GM21737 (cell line): ENCODE data around the gene RGR.

ENCODE experiments used
- ATAC-seq: cut with Tn5 transposase; IDR thresholded peaks from one replicate; pipeline ENCODE4 v1.9.1; 2021; ENCODE audit warnings: mild to moderate bottlenecking, moderate library complexity; ENCODE audit not compliant: unreplicated experiment

Gene RGR

GRCh38 chr10:84293171-84293570 lies 48.3 kb downstream of the RGR start:
- ATAC-seq = no peak

- ATAC-seq = no peak
Observed at GRCh38 chr10:84293574-84294016, 48.7 kb downstream of the RGR start.

GRCh38 chr10:84294766-84295447 lies 50.1 kb downstream of the RGR start:
- ATAC-seq = no peak

GRCh38 chr10:84296091-84296981 lies 51.5 kb downstream of the RGR start:
- ATAC-seq = no peak

GRCh38 chr10:84298057-84298456 lies 53.2 kb downstream of the RGR start:
- no peak for ATAC-seq

GRCh38 chr10:84302223-84302622 lies 57.4 kb downstream of the RGR start:
- no peak for ATAC-seq

GRCh38 chr10:84306751-84307384 lies 62.0 kb downstream of the RGR start:
- no peak for ATAC-seq

GRCh38 chr10:84308021-84308420 lies 63.2 kb downstream of the RGR start:
- no peak for ATAC-seq

GRCh38 chr10:84308481-84309304 lies 63.8 kb downstream of the RGR start:
- no peak for ATAC-seq
